B cell (primary cell): ENCODE results near the gene USP33. TPM values are rescaled to one million over a fixed set of nuclear protein-coding genes. Genes with fewer than 3 reads are reported as not detected.
"Not testable (repeated sequence)": the region's sequence is repeated elsewhere in the genome, so short reads cannot be mapped to it uniquely, and the experiment has no call there.

Experiments used
- ATAC-seq: fragments of 200-7000 bp; cut with Tn5 transposase; one replicate; pipeline ENCODE4 v1.10.0; 2021; ENCODE audit warnings: low read depth, mild to moderate bottlenecking, moderate number of reproducible peaks, moderate library complexity
- CTCF ChIA-PET: fragments of 350-600 bp; sonication (Branson Sonifier 250); formaldehyde crosslinking; loops from one replicate; lab custom pipeline; 2021; ENCODE audit warnings: antibody characterized with exemption, inconsistent platforms; lab: Charles Lee
- POLR2A ChIA-PET: fragments of 350-600 bp; sonication (Branson Sonifier 250); formaldehyde crosslinking; loops from one replicate; lab custom pipeline; 2021; ENCODE audit warnings: antibody characterized with exemption; lab: Charles Lee
- DNase-seq: peaks from one replicate; pipeline ENCODE4 v3.0.0; 2013
- H2AFZ ChIP-seq: 2 replicates; pipeline ENCODE4 v1.6.1; 2012; ENCODE audit warnings: mild to moderate bottlenecking, low read depth, low read length; ENCODE audit not compliant: insufficient read depth, poor library complexity, severe bottlenecking
- H3K27ac ChIP-seq, 2 donors: 1 replicate in 1 of 2; 2 replicates in 1 of 2; pipeline ENCODE4 v1.5.1; 2012 to 2013; ENCODE audit warnings: low read length in 2 of 2, mild to moderate bottlenecking in 2 of 2, moderate library complexity in 1 of 2
- H3K27me3 ChIP-seq, 4 experiments: fragments of 200-600 bp in 1 of 4; sonication (generic) in 1 of 4; replicated peaks in 1 of 4; 1 replicate in 2 of 4; 2 replicates in 2 of 4; pipeline versions ENCODE4 v1.6.1 to v1.7.0; 2013 to 2016; ENCODE audit warnings: low read length in 3 of 4, mild to moderate bottlenecking in 2 of 4, mixed read lengths in 1 of 4, moderate library complexity in 1 of 4; ENCODE audit not compliant: insufficient read depth in 4 of 4, control insufficient read depth in 3 of 4; ENCODE audit errors: control extremely low read depth in 1 of 4
- H3K36me3 ChIP-seq, 2 experiments: replicated peaks in 1 of 2; 1 replicate in 1 of 2; 2 replicates in 1 of 2; pipeline versions ENCODE4 v1.6.1 to v1.7.1; 2013; ENCODE audit warnings: low read length in 1 of 2; ENCODE audit not compliant: insufficient read depth in 2 of 2, control insufficient read depth in 1 of 2; ENCODE audit errors: control extremely low read depth in 1 of 2, extremely low read depth in 1 of 2
- H3K4me1 ChIP-seq, 2 donors: fragments of 200-600 bp in 1 of 2; sonication (generic) in 1 of 2; 1 replicate in 1 of 2; 2 replicates in 1 of 2; pipeline versions ENCODE4 v1.5.1 to v1.6.1; 2013 to 2017; ENCODE audit warnings: low read length in 2 of 2; ENCODE audit not compliant: control insufficient read depth in 2 of 2, insufficient read depth in 2 of 2
- H3K4me2 ChIP-seq: replicated peaks from 2 replicates; pipeline ENCODE3; 2012; ENCODE audit warnings: mild to moderate bottlenecking, low read depth, low read length; ENCODE audit not compliant: poor library complexity, severe bottlenecking
- H3K4me3 ChIP-seq, 5 experiments: fragments of 200-600 bp in 1 of 5; sonication (generic) in 1 of 5; 1 replicate in 3 of 5; 2 replicates in 2 of 5; pipeline versions ENCODE4 v1.5.1 to v1.7.0; 2011 to 2016; ENCODE audit warnings: low read length in 4 of 5, mild to moderate bottlenecking in 4 of 5, low read depth in 2 of 5, control low read depth in 1 of 5, moderate library complexity in 1 of 5; ENCODE audit not compliant: insufficient read depth in 1 of 5; ENCODE audit errors: control extremely low read depth in 1 of 5, extremely low read depth in 1 of 5
- H3K79me2 ChIP-seq: fragments of 200-600 bp; sonication (generic); one replicate; pipeline ENCODE4 v1.6.0; 2016; ENCODE audit warnings: low read length; ENCODE audit not compliant: control insufficient read depth, insufficient read depth
- H3K9ac ChIP-seq: fragments of 200-600 bp; sonication (generic); 2 replicates; pipeline ENCODE4 v1.6.1; 2017; ENCODE audit warnings: mild to moderate bottlenecking, low read length, moderate library complexity
- H3K9me3 ChIP-seq, 3 donors: one replicate each; pipeline versions ENCODE4 v1.6.1 to v1.7.1; 2013; ENCODE audit warnings: low read length in 2 of 3; ENCODE audit not compliant: control insufficient read depth in 2 of 3, insufficient read depth in 1 of 3; ENCODE audit errors: control extremely low read depth in 1 of 3
- H4K20me1 ChIP-seq: 2 replicates; pipeline ENCODE4 v1.6.0; 2012; ENCODE audit warnings: mild to moderate bottlenecking, low read length; ENCODE audit not compliant: insufficient read depth, control insufficient read depth, poor library complexity, severe bottlenecking
- H3K27ac Mint-ChIP-seq: one replicate; pipeline ENCODE4 v1.8.0; 2021; ENCODE audit warnings: mixed read lengths
- H3K27me3 Mint-ChIP-seq: one replicate; pipeline ENCODE4 v1.8.0; 2021; ENCODE audit warnings: mixed read lengths
- H3K4me1 Mint-ChIP-seq: one replicate; pipeline ENCODE4 v1.8.0; 2021; ENCODE audit warnings: mixed read lengths
- H3K4me3 Mint-ChIP-seq: one replicate; pipeline ENCODE4 v1.8.0; 2021; ENCODE audit warnings: mixed read lengths
- H3K9me3 Mint-ChIP-seq: one replicate; pipeline ENCODE4 v1.8.0; 2022; ENCODE audit warnings: mixed read lengths; ENCODE audit not compliant: insufficient read depth
- CTCF ChIP-seq: fragments of 200-600 bp; IDR thresholded peaks from one replicate; pipeline ENCODE4 v1.8.0; 2022; ENCODE audit warnings: antibody characterized with exemption, mild to moderate bottlenecking
- EZH2 ChIP-seq: IDR thresholded peaks from 2 replicates; pipeline ENCODE4 v1.6.1; 2012; ENCODE audit warnings: borderline replicate concordance, low read depth, mild to moderate bottlenecking, moderate library complexity, low read length; ENCODE audit not compliant: insufficient read depth, poor library complexity, severe bottlenecking
- WGBS: methylation state at CpG from one replicate; pipeline ENCODE4 v1.1.5; 2013; ENCODE audit warnings: missing lambda C conversion rate; ENCODE audit not compliant: insufficient coverage; 5-methylcytosine and 5-hydroxymethylcytosine counted together
- intact Hi-C: fragments of 100-400 bp; cut with micrococcal nuclease; formaldehyde crosslinking; loops from one replicate; pipeline ENCODE4 v1.10.0; 2022
- polyA plus RNA-seq: library from polyadenylated mRNA; depleted of rRNA; stranded (reverse); fragments of >200 nt; gene quantifications from 2 replicates; pipeline ENCODE4 v1.2.3, GENCODE V29; 2012
- total RNA-seq, 2 donors: library from RNA; stranded (reverse); fragments of 120-200 nt in 1 of 2; gene quantifications; 1 replicate in 1 of 2; 2 replicates in 1 of 2; pipeline versions ENCODE4 v1.2.3 to v1.2.4, GENCODE V29; 2013 to 2022

The USP33 gene
- total and polyA plus RNA-seq, 2 donors (not counting 1 experiment from before 2014, with no cell fraction given), result 24.8 to 83.4 TPM

DNA sequence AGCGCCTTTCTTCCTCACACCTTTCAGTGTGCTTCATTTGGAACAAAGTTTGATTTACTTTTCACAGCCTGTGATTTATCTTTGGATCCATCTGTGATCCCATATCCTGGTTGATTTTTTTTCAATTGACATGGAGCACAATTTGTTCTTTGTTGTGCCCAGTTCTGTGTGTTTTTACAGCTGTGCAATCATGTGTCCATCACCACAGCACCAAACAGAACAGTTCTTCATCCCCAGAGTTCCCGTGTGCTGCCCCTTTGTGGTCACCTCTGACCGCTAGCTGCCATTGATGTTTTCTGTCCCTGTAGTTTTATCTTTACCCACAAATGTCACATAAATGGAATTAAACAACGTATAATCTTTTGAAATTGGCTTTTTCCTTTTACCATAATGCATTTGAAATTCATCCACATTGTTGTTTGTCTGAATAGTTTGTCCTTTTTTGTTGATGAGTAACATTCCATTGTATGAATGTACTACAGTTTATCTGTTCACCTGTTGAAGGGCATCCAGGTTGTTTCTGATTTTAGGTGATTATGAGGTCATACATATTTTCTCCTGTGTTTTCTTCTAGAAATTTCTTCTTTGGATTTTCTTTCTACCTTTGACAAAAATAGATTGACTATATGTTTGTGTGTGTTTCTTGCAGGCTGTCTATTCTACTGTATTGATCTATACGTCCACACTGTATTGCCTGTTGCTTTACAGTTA, 37.2 kb upstream of the USP33 start:
- ChIA-PET POLR2A (no interaction called here), CTCF (no interaction called here)
- H3K27me3 Mint-ChIP-seq, result no peaks in the 10 kb centered on the region
- H3K27ac Mint-ChIP-seq, result no peak overlapping the region
- no peak overlapping the region for H3K27ac ChIP-seq
- DNase-seq (no peak), ATAC-seq (no peak)
- no peaks in the 10 kb centered on the region for H3K9me3 ChIP-seq
- H3K9me3 Mint-ChIP-seq, result no peaks in the 10 kb centered on the region
- peaks cover 14% of the 10 kb centered on the region for H4K20me1 ChIP-seq
- H3K4me3 ChIP-seq, result no peak overlapping the region
- intact Hi-C loops, result no loop called here
- no peaks in the 10 kb centered on the region for H3K27me3 ChIP-seq
- no peak overlapping the region for H3K9ac ChIP-seq
- no peak overlapping the region for H3K4me2 ChIP-seq
- 87% methylated on average over 3 of the region's 5 CpGs for WGBS
- H3K79me2 ChIP-seq, result peaks cover 50% of the 10 kb centered on the region
- H3K4me1 Mint-ChIP-seq, result peaks cover 7% of the 10 kb centered on the region
- H3K4me3 Mint-ChIP-seq, result no peak overlapping the region
- H3K36me3 ChIP-seq, result peaks cover 7 to 22% of the 10 kb centered on the region in 2 experiments
- H3K4me1 ChIP-seq, result no peaks in the 10 kb centered on the region
- TF ChIP-seq CTCF (no peak), EZH2 (no peak)
- no peak overlapping the region for H2AFZ ChIP-seq

DNA sequence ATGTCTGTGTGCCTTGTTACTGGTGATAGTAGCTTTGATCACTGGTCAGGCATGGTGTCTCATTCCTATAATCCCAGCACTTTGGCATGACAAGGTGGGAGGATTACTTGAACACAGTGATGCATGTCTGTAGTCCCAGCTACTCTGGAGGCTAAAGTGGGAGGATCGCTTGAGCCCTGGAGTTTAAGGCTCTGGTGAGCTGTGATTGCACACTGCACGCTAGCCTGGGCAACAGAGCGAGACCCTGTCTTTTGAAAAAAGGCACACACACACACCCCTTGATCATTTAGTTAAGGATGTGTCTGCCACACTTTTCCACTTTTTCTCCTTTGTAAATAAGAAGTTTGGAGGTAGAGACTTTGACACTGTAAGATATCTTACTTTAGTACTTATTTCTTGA, 34.9 kb upstream of the USP33 start:
- H3K9me3 Mint-ChIP-seq, result no peaks in the 10 kb centered on the region
- Histone ChIP-seq H3K4me2 (no peak overlapping the region), H3K9ac (no peak overlapping the region), H3K4me1 (no peaks in the 10 kb centered on the region), H3K27me3 (no peaks in the 10 kb centered on the region), H3K36me3 (peaks cover 0 to 21% of the 10 kb centered on the region in 2 experiments), H2AFZ (no peak overlapping the region), H4K20me1 (peaks cover 8% of the 10 kb centered on the region), H3K4me3 (no peak overlapping the region), H3K79me2 (peaks cover 44% of the 10 kb centered on the region), H3K27ac (no peak overlapping the region), H3K9me3 (no peaks in the 10 kb centered on the region)
- POLR2A ChIA-PET, result no interaction called here
- H3K4me1 Mint-ChIP-seq, result peaks cover 7% of the 10 kb centered on the region
- intact Hi-C loops, result loop anchor here (5.0 kb wide), 1 partner anchor 37 kb away; the partner anchor contains the start of gene USP33
- ATAC-seq (no peak), DNase-seq (no peak)
- WGBS, result 80% methylated on average over 1 of the region's 3 CpGs
- no peak overlapping the region for H3K27ac Mint-ChIP-seq
- CTCF ChIA-PET, result no interaction called here
- H3K27me3 Mint-ChIP-seq, result no peaks in the 10 kb centered on the region
- no peak overlapping the region for H3K4me3 Mint-ChIP-seq
- TF ChIP-seq EZH2, result no peak
- TF ChIP-seq CTCF, result no peak

- H2AFZ ChIP-seq, H3K4me1 Mint-ChIP-seq, H3K27ac ChIP-seq, H3K4me1 ChIP-seq, H3K27me3 Mint-ChIP-seq, H3K27ac Mint-ChIP-seq, ATAC-seq, H3K27me3 ChIP-seq, H3K9me3 Mint-ChIP-seq, H3K9me3 ChIP-seq, H3K4me3 Mint-ChIP-seq, H3K4me2 ChIP-seq, H3K9ac ChIP-seq, intact Hi-C loops, CTCF ChIA-PET, DNase-seq, POLR2A ChIA-PET, H3K4me3 ChIP-seq: not testable (repeated sequence)
- H3K79me2 ChIP-seq, result peaks cover 50% of the 10 kb centered on the region
- peaks cover 3 to 29% of the 10 kb centered on the region in 2 experiments for H3K36me3 ChIP-seq
- 100% methylated on average over 2 of the region's 2 CpGs for WGBS
- peaks cover 10% of the 10 kb centered on the region for H4K20me1 ChIP-seq
Observed at GRCh38 chr1:77786093-77786741, 26.6 kb upstream of the USP33 start.
